Adipose tissue (tissue), 3 donors: ENCODE data around the gene TMEM89. TPM values are rescaled to one million over a fixed set of nuclear protein-coding genes. Genes with fewer than 3 reads are reported as not detected.

ENCODE experiments used
- H3K27ac ChIP-seq: one replicate; pipeline ENCODE4 v1.5.1; 2013; ENCODE audit warnings: low read depth, low read length
- WGBS, 3 donors: extraction: QIAGEN DNeasy Blood & Tissue Kit; methylation state at CpG; one replicate each; pipeline ENCODE4 v1.1.7; 2013; 5-methylcytosine and 5-hydroxymethylcytosine counted together
- polyA plus RNA-seq, 3 donors: library from polyadenylated mRNA; stranded (reverse); fragments of 200-250 nt; gene quantifications; one replicate each; pipeline ENCODE4 v1.2.3, GENCODE V29; 2013
- donor health status: healthy with polysubstance abuse.
- donor health status: Bipolar disorder and iron deficiency.
- donor health status: healthy.

Gene TMEM89
- polyA plus RNA-seq, 3 donors: not detected

GRCh38 chr3:48625600-48625999, 4.0 kb upstream of the TMEM89 start:
- WGBS, 3 donors: 89 to 97% (median 95%) methylated on average over 6 of the region's 6 CpGs
- no peak overlapping the region for H3K27ac ChIP-seq

GRCh38 chr3:48624767-48625166, 3.2 kb upstream of the TMEM89 start:
- 90 to 95% (median 93%) methylated on average over 10 of the region's 10 CpGs for WGBS, 3 donors
- H3K27ac ChIP-seq: no peak overlapping the region

GRCh38 chr3:48623851-48624547, 2.4 kb upstream of the TMEM89 start:
- 71 to 83% (median 76%) methylated on average over 6 of the region's 6 CpGs for whole genome bisulfite sequencing, 3 donors
- no peak overlapping the region for H3K27ac ChIP-seq

- no peak overlapping the region for H3K27ac ChIP-seq
- WGBS, 3 donors: 82 to 85% (median 83%) methylated on average over 7 of the region's 7 CpGs
Observed at GRCh38 chr3:48619541-48620524, 1.7 kb downstream of the TMEM89 start.

- H3K27ac ChIP-seq: no peak overlapping the region
- 96 to 98% (median 97%) methylated on average over 4 of the region's 4 CpGs for WGBS, 3 donors
Observed at GRCh38 chr3:48617559-48617958, 4.0 kb downstream of the TMEM89 start.

GRCh38 chr3:48614044-48614443, 7.5 kb downstream of the TMEM89 start:
- no peak overlapping the region for H3K27ac ChIP-seq
- WGBS, 3 donors: 33 to 73% (median 41%) methylated on average over 3 of the region's 3 CpGs

GRCh38 chr3:48612309-48612708, 9.3 kb downstream of the TMEM89 start:
- WGBS, 3 donors: 20 to 63% (median 57%) methylated on average over 1 of the region's 1 CpG
- no peak overlapping the region for H3K27ac ChIP-seq

GRCh38 chr3:48609088-48610005, 12.2 kb downstream of the TMEM89 start, which contains the start of gene UQCRC1:
TSS of gene UQCRC1 (minus strand) at chr3:48609646. CDS start at chr3:48609620, 26 bp downstream.
- H3K27ac ChIP-seq: peak within 1 kb of the TSS; percentile 38
- WGBS, 3 donors: 1 to 2% (median 2%) methylated on average over 82 to 86 of the region's 86 CpGs

GRCh38 chr3:48607519-48607918, 14.1 kb downstream of the TMEM89 start:
- 93 to 96% (median 93%) methylated on average over 5 of the region's 5 CpGs for WGBS, 3 donors

GRCh38 chr3:48601622-48601994, 20.0 kb downstream of the TMEM89 start:
- 63 to 79% (median 72%) methylated on average over 2 of the region's 2 CpGs for WGBS, 3 donors
- H3K27ac ChIP-seq: no peak overlapping the region

More at GRCh38 chr3:48607519-48607918, 14.1 kb downstream of the TMEM89 start:
- H3K27ac ChIP-seq: no peak overlapping the region

GRCh38 chr3:48600711-48601621, 20.6 kb downstream of the TMEM89 start:
- no peak overlapping the region for H3K27ac ChIP-seq
- 93 to 96% (median 94%) methylated on average over 19 of the region's 19 CpGs for WGBS, 3 donors

- H3K27ac ChIP-seq: no peak overlapping the region
- 95 to 98% (median 96%) methylated on average over 12 of the region's 12 CpGs for WGBS, 3 donors
Observed at GRCh38 chr3:48599509-48600285, 21.9 kb downstream of the TMEM89 start.

- no peak overlapping the region for H3K27ac ChIP-seq
- WGBS, 3 donors: 73 to 79% (median 79%) methylated on average over 11 of the region's 11 CpGs
Observed at GRCh38 chr3:48599077-48599501, 22.5 kb downstream of the TMEM89 start.

GRCh38 chr3:48598323-48599076, 23.1 kb downstream of the TMEM89 start:
- no peak overlapping the region for H3K27ac ChIP-seq
- WGBS, 3 donors: 46 to 83% (median 71%) methylated on average over 5 of the region's 5 CpGs

GRCh38 chr3:48597408-48597800, 24.2 kb downstream of the TMEM89 start:
- no peak overlapping the region for H3K27ac ChIP-seq
- 71 to 84% (median 79%) methylated on average over 6 of the region's 6 CpGs for WGBS, 3 donors
